SK-N-MC (cell line): Measurements from ENCODE around the gene PPP1R9A.
A peak's percentile ranks its signal among the peaks of the same experiment; 100 is the strongest.

Source experiments
- DNase-seq: peaks from one replicate; pipeline ENCODE4 v3.0.0-alpha.2; 2011; ENCODE audit warnings: low read depth, low spot score
- H3K27ac ChIP-seq: fragments of 200-600 bp; sonication (generic); 2 replicates; pipeline ENCODE4 v1.5.1; 2016; ENCODE audit warnings: mixed run types
- H3K36me3 ChIP-seq: fragments of 200-600 bp; sonication (generic); 2 replicates; pipeline ENCODE4 v1.6.1; 2017; ENCODE audit warnings: antibody characterized with exemption, low read length, mixed read lengths; ENCODE audit not compliant: insufficient read depth
- H3K4me3 ChIP-seq: fragments of 200-600 bp; sonication (generic); 2 replicates; pipeline ENCODE4 v1.5.1; 2016
- H3K9ac ChIP-seq: fragments of 200-600 bp; sonication (generic); 2 replicates; pipeline ENCODE4 v1.8.0; 2017; ENCODE audit warnings: mixed run types, mixed read lengths; ENCODE audit not compliant: insufficient read length
- H3K9me3 ChIP-seq: fragments of 200-600 bp; sonication (generic); 2 replicates; pipeline ENCODE4 v1.6.1; 2017; ENCODE audit warnings: low read depth, mild to moderate bottlenecking, antibody characterized with exemption, low read length, moderate library complexity, mixed read lengths
- EZH2 ChIP-seq: fragments of 200-600 bp; sonication (generic); IDR thresholded peaks from one replicate; pipeline ENCODE4 v1.6.1; 2017; ENCODE audit warnings: antibody characterized with exemption
- FOXP2 ChIP-seq: optimal IDR thresholded peaks from 2 replicates; pipeline ENCODE3; 2011; ENCODE audit warnings: mild to moderate bottlenecking, moderate library complexity; ENCODE audit not compliant: insufficient read depth; ENCODE audit errors: extremely low read length, control extremely low read depth
- POLR2AphosphoS5 ChIP-seq: IDR thresholded peaks from 2 replicates; pipeline ENCODE4 v1.6.1; 2012; ENCODE audit warnings: mild to moderate bottlenecking, low read depth, low read length, borderline replicate concordance

The PPP1R9A gene

GRCh38 chr7:95047291-95047690 is 139.9 kb downstream of the PPP1R9A start:
- H3K27ac ChIP-seq: no peak overlapping the region
- peak overlapping the region; percentile 16 for H3K9ac ChIP-seq
- no peaks in the 10 kb centered on the region for H3K36me3 ChIP-seq
- H3K9me3 ChIP-seq: no peaks in the 10 kb centered on the region
- DNase-seq: no peak
- TF ChIP-seq FOXP2 (no peak), EZH2 (no peak), POLR2AphosphoS5 (no peak)
- H3K4me3 ChIP-seq: no peak overlapping the region

GRCh38 chr7:95052566-95053094 is 145.2 kb downstream of the PPP1R9A start:
- Histone ChIP-seq H3K36me3 (no peaks in the 10 kb centered on the region), H3K27ac (no peak overlapping the region), H3K9ac (no peak overlapping the region), H3K9me3 (no peaks in the 10 kb centered on the region), H3K4me3 (no peak overlapping the region)
- DNase-seq: no peak
- TF ChIP-seq POLR2AphosphoS5 (no peak), FOXP2 (no peak), EZH2 (no peak)

- H3K9ac ChIP-seq: no peak overlapping the region
- H3K9me3 ChIP-seq: no peaks in the 10 kb centered on the region
- TF ChIP-seq POLR2AphosphoS5 (no peak), EZH2 (no peak), FOXP2 (no peak)
- no peaks in the 10 kb centered on the region for H3K36me3 ChIP-seq
- DNase-seq: no peak
- no peak overlapping the region for H3K27ac ChIP-seq
- H3K4me3 ChIP-seq: no peak overlapping the region
Observed at GRCh38 chr7:95054386-95054785, 147.0 kb downstream of the PPP1R9A start.

- Histone ChIP-seq H3K27ac (no peak overlapping the region), H3K9ac (no peak overlapping the region), H3K9me3 (no peaks in the 10 kb centered on the region), H3K4me3 (no peak overlapping the region), H3K36me3 (no peaks in the 10 kb centered on the region)
- no peak for DNase-seq
- TF ChIP-seq FOXP2: no peak
- no peak for TF ChIP-seq EZH2
- no peak for TF ChIP-seq POLR2AphosphoS5
Observed at GRCh38 chr7:95055295-95055694, 147.9 kb downstream of the PPP1R9A start.

GRCh38 chr7:95056107-95056739 is 148.8 kb downstream of the PPP1R9A start:
- no peak overlapping the region for H3K4me3 ChIP-seq
- H3K36me3 ChIP-seq: no peaks in the 10 kb centered on the region
- no peak for DNase-seq
- H3K9me3 ChIP-seq: no peaks in the 10 kb centered on the region
- H3K27ac ChIP-seq: no peak overlapping the region
- no peak for TF ChIP-seq FOXP2
- TF ChIP-seq EZH2: no peak
- no peak for TF ChIP-seq POLR2AphosphoS5
- no peak overlapping the region for H3K9ac ChIP-seq

- no peak for DNase-seq
- no peak overlapping the region for H3K9ac ChIP-seq
- no peak overlapping the region for H3K4me3 ChIP-seq
- H3K9me3 ChIP-seq: no peaks in the 10 kb centered on the region
- H3K27ac ChIP-seq: no peak overlapping the region
- H3K36me3 ChIP-seq: no peaks in the 10 kb centered on the region
- TF ChIP-seq FOXP2 (no peak), POLR2AphosphoS5 (no peak), EZH2 (no peak)
Observed at GRCh38 chr7:95056901-95057300, 149.5 kb downstream of the PPP1R9A start.

GRCh38 chr7:95059842-95060313 is 152.5 kb downstream of the PPP1R9A start:
- H3K9ac ChIP-seq: no peak overlapping the region
- H3K27ac ChIP-seq: no peak overlapping the region
- no peak overlapping the region for H3K4me3 ChIP-seq
- H3K9me3 ChIP-seq: no peaks in the 10 kb centered on the region
- DNase-seq: no peak
- H3K36me3 ChIP-seq: no peaks in the 10 kb centered on the region
- TF ChIP-seq FOXP2: no peak
- TF ChIP-seq EZH2: no peak
- TF ChIP-seq POLR2AphosphoS5: no peak

GRCh38 chr7:95062901-95063300 is 155.5 kb downstream of the PPP1R9A start:
- Histone ChIP-seq H3K4me3 (no peak overlapping the region), H3K27ac (no peak overlapping the region), H3K36me3 (no peaks in the 10 kb centered on the region), H3K9ac (no peak overlapping the region), H3K9me3 (no peaks in the 10 kb centered on the region)
- no peak for DNase-seq
- TF ChIP-seq POLR2AphosphoS5 (no peak), EZH2 (no peak), FOXP2 (no peak)

GRCh38 chr7:95066737-95067530 is 159.5 kb downstream of the PPP1R9A start:
- peak overlapping the region; percentile 78 for H3K27ac ChIP-seq
- no peaks in the 10 kb centered on the region for H3K36me3 ChIP-seq
- H3K4me3 ChIP-seq: peak overlapping the region; percentile 43
- H3K9ac ChIP-seq: no peak overlapping the region
- no peak for TF ChIP-seq EZH2
- no peak for TF ChIP-seq POLR2AphosphoS5
- TF ChIP-seq FOXP2: peak; percentile 21
- H3K9me3 ChIP-seq: no peaks in the 10 kb centered on the region
- DNase-seq: peak; percentile 63
